NCI-H510A (cell line): ENCODE measurements around the gene TNNT3.

Experiments
- DNase-seq: peaks from one replicate; lab custom pipeline; 2025; lab: John Stamatoyannopoulos, UW

The TNNT3 gene

GRCh38 chr11:1958367-1958766, 38.9 kb downstream of the TNNT3 start:
- DNase-seq, result no peak

GRCh38 chr11:1959786-1960185, 40.3 kb downstream of the TNNT3 start:
- DNase-seq, result no peak

- DNase-seq, result no peak
Measured at GRCh38 chr11:1963864-1964263, 44.4 kb downstream of the TNNT3 start.

- DNase-seq, result no peak
Measured at GRCh38 chr11:1964348-1964747, 44.8 kb downstream of the TNNT3 start.

GRCh38 chr11:1964955-1965354, 45.5 kb downstream of the TNNT3 start:
- no peak for DNase-seq

GRCh38 chr11:1966531-1966930, 47.0 kb downstream of the TNNT3 start:
- no peak for DNase-seq

- no peak for DNase-seq
Measured at GRCh38 chr11:1967641-1968225, 48.2 kb downstream of the TNNT3 start.

GRCh38 chr11:1968454-1969002, 49.0 kb downstream of the TNNT3 start:
- DNase-seq, result no peak

- no peak for DNase-seq
Measured at GRCh38 chr11:1969035-1969434, 49.5 kb downstream of the TNNT3 start.

- no peak for DNase-seq
Measured at GRCh38 chr11:1969776-1970175, 50.3 kb downstream of the TNNT3 start.

- DNase-seq, result no peak
Measured at GRCh38 chr11:1970956-1971355, 51.5 kb downstream of the TNNT3 start.

- DNase-seq, result no peak
Measured at GRCh38 chr11:1975185-1975584, 55.7 kb downstream of the TNNT3 start.

GRCh38 chr11:1978720-1979473, 59.4 kb downstream of the TNNT3 start:
- no peak for DNase-seq

- no peak for DNase-seq
Measured at GRCh38 chr11:1979607-1980006, 60.1 kb downstream of the TNNT3 start.

- no peak for DNase-seq
Measured at GRCh38 chr11:1982873-1983600, 63.5 kb downstream of the TNNT3 start.

GRCh38 chr11:1983601-1983961, 64.1 kb downstream of the TNNT3 start:
- no peak for DNase-seq

GRCh38 chr11:1987024-1987423, 67.5 kb downstream of the TNNT3 start:
- DNase-seq, result no peak

- DNase-seq, result no peak
Measured at GRCh38 chr11:1988174-1988573, 68.7 kb downstream of the TNNT3 start.
